Ascending aorta (tissue), 2 donors: ENCODE measurements around the gene STX8. TPM values are rescaled to one million over a fixed set of nuclear protein-coding genes. Genes with fewer than 3 reads are reported as not detected.
A peak's percentile ranks its signal among the peaks of the same experiment; 100 is the strongest.

Source experiments
- DNase-seq, 2 donors: peaks; one replicate each; pipeline ENCODE4 v3.0.0-alpha.2; 2019; ENCODE audit warnings: low spot score in 2 of 2
- H3K27ac ChIP-seq, 2 donors: fragments of 200-600 bp; sonication (generic); one replicate each; pipeline ENCODE4 v1.5.1; 2016 to 2017; ENCODE audit warnings: mild to moderate bottlenecking in 1 of 2
- H3K27me3 ChIP-seq: fragments of 200-600 bp; sonication (generic); one replicate; pipeline ENCODE4 v1.5.1; 2017
- H3K36me3 ChIP-seq, 2 donors: fragments of 200-600 bp; sonication (generic); one replicate each; pipeline ENCODE4 v1.5.1; 2016
- H3K4me1 ChIP-seq, 2 donors: fragments of 200-600 bp; sonication (generic); one replicate each; pipeline ENCODE4 v1.5.1; 2016 to 2017; ENCODE audit warnings: mild to moderate bottlenecking in 1 of 2
- H3K4me3 ChIP-seq, 2 donors: fragments of 200-600 bp; sonication (generic); one replicate each; pipeline ENCODE4 v1.5.1; 2016 to 2017; ENCODE audit warnings: mild to moderate bottlenecking in 1 of 2
- H3K9me3 ChIP-seq, 2 donors: fragments of 200-600 bp; sonication (generic); one replicate each; pipeline ENCODE4 v1.5.1; 2016
- CTCF ChIP-seq, 3 experiments: fragments of 200-600 bp in 2 of 3; fragments of 450-650 bp in 1 of 3; sonication (generic) in 2 of 3; IDR thresholded peaks; one replicate each; pipeline ENCODE4 v1.5.1; 2016 to 2019; ENCODE audit warnings: antibody characterized with exemption in 3 of 3, mild to moderate bottlenecking in 1 of 3, moderate library complexity in 1 of 3
- intact Hi-C: fragments of 100-400 bp; cut with DNase I; formaldehyde crosslinking; loops from one replicate; pipeline ENCODE4 v1.15.1; 2023
- total RNA-seq: library from RNA; depleted of rRNA; stranded (reverse); fragments of >200 nt; gene quantifications from one replicate; pipeline ENCODE4 v1.1.0, GENCODE V29; 2016

The STX8 gene
- total RNA-seq, 1 donor from 2014 or later: 7.6 TPM

DNA sequence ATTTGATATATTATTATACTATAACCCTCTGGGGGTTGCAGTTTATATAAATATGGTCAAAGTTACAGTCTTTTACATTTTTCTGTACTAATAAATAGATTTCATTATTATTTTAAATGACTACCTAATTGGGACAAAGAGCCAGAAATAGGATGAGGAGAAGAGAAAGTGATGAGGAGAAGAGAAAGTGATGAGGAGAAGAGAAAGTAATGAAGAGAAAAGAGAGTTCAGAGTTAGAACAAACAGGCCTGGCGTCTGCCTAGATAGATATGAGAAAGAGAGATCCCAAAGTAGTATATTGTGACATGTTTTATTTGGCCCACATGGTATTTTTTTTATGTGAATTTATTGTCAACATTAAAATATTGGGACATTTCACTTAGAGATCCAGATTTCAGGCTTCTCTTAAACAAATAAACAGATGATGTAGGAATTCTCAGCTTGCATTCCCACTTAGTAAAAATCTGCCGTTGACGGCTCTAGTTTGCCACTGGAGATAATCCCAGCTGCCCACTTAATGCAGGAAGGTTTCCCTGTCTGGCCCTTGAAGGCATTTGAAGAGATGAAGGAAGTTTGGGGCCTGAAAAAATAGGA is 210.7 kb downstream of the STX8 start:
- H3K4me1 ChIP-seq: peaks cover 0 to 6% of the 10 kb centered on the region in 2 donors
- TF ChIP-seq CTCF (IDR thresholded peaks at IDR 0.05): no peak
- no peaks in the 10 kb centered on the region for H3K36me3 ChIP-seq
- no peaks in the 10 kb centered on the region for H3K27me3 ChIP-seq
- H3K27ac ChIP-seq: no peak overlapping the region
- H3K4me3 ChIP-seq: no peak overlapping the region
- intact Hi-C loops: no loop called here
- no peak for DNase-seq
- H3K9me3 ChIP-seq: no peaks in the 10 kb centered on the region

GRCh38 chr17:9363440-9364350 is 211.9 kb downstream of the STX8 start:
- intact Hi-C loops: no loop called here
- no peak for TF ChIP-seq CTCF (IDR thresholded peaks at IDR 0.05)
- Histone ChIP-seq H3K27me3 (no peaks in the 10 kb centered on the region), H3K4me3 (no peak overlapping the region), H3K36me3 (no peaks in the 10 kb centered on the region), H3K27ac (no peak overlapping the region), H3K9me3 (no peaks in the 10 kb centered on the region), H3K4me1 (peaks cover 0 to 6% of the 10 kb centered on the region in 2 donors)
- no peak for DNase-seq

- H3K4me1 ChIP-seq: peaks cover 0 to 6% of the 10 kb centered on the region in 2 donors
- H3K36me3 ChIP-seq: no peaks in the 10 kb centered on the region
- H3K9me3 ChIP-seq: no peaks in the 10 kb centered on the region
- intact Hi-C loops: no loop called here
- H3K27me3 ChIP-seq: no peaks in the 10 kb centered on the region
- no peak overlapping the region for H3K27ac ChIP-seq
- no peak for TF ChIP-seq CTCF (IDR thresholded peaks at IDR 0.05)
- H3K4me3 ChIP-seq: no peak overlapping the region
- no peak for DNase-seq
Observed at GRCh38 chr17:9361188-9361955, 214.2 kb downstream of the STX8 start.

- intact Hi-C loops: no loop called here
- H3K9me3 ChIP-seq: no peaks in the 10 kb centered on the region
- no peak overlapping the region for H3K27ac ChIP-seq
- no peaks in the 10 kb centered on the region for H3K36me3 ChIP-seq
- no peak for TF ChIP-seq CTCF (IDR thresholded peaks at IDR 0.05)
- DNase-seq: peak in 1 of 2 donors; percentile 68
- peaks cover 0 to 6% of the 10 kb centered on the region in 2 donors for H3K4me1 ChIP-seq
- H3K27me3 ChIP-seq: no peaks in the 10 kb centered on the region
- H3K4me3 ChIP-seq: no peak overlapping the region
Observed at GRCh38 chr17:9360677-9361081, 214.9 kb downstream of the STX8 start.

DNA sequence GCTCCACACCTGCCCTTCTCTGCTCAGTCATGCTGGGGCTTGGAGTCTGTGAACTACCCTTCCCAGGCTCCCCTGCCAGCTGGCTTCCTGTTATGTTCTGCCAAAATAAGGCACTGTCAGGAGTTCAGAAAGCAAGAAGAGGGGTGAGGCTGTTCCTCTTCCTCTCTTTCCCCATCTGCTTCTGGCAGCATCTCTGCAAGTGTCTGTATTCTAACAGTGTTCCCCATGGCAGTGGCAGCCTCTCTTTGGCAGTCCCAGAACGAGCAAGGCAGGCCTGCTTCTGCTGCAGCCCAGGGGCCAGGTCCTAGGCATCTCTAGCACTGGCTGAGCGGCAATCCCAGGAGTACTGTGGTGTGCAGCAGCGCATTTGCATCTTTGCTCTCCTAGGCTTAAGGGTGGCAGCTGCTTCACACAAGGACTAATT is 219.1 kb downstream of the STX8 start:
- no peak for DNase-seq

More for the DNA sequence above, 219.1 kb downstream of the STX8 start:
- H3K27ac ChIP-seq: no peak overlapping the region
- no peaks in the 10 kb centered on the region for H3K9me3 ChIP-seq
- intact Hi-C loops: no loop called here
- no peak overlapping the region for H3K4me3 ChIP-seq
- peaks cover 0 to 5% of the 10 kb centered on the region in 2 donors for H3K4me1 ChIP-seq
- no peaks in the 10 kb centered on the region for H3K27me3 ChIP-seq
- no peaks in the 10 kb centered on the region for H3K36me3 ChIP-seq
- TF ChIP-seq CTCF (IDR thresholded peaks at IDR 0.05): no peak
